Measurements from ENCODE around the gene NUTF2. TPM values are rescaled to one million over a fixed set of nuclear protein-coding genes. Genes with fewer than 3 reads are reported as not detected.
"Not testable (repeated sequence)": the region's sequence is repeated elsewhere in the genome, so short reads cannot be mapped to it uniquely, and the experiment has no call there.

Gene NUTF2
- total RNA-seq, 1 donor from 2014 or later, result 59.2 TPM

DNA sequence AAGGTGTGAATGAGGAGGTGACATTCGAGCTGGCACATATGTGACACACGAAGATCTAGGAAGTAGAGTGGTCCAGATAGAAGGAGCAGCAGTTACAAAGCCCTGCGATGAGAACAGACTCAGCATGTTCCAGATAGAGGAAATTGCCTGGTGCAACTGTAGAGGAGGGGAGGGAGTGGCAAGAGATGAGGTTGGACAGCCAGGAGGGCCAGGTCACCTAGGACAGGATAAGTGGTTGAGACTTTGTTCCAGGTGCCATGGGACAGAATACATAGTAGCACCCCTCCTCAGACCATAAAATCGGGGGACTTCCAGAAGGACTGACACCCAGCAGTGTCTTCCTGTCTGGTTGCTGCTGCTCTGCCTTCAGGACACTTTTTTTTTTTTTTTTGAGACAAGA, 11.8 kb downstream of the NUTF2 start:
- ATAC-seq (no peak), DNase-seq (ENCODE audit: low spot score) (no peak)
- intact Hi-C loops (cut with DNase I), result no loop called here

GRCh38 chr16:67860589-67861398, 14.1 kb downstream of the NUTF2 start:
- DNase-seq (ENCODE audit: low spot score), result no peak
- ATAC-seq, result no peak
- intact Hi-C loops (cut with DNase I), result no loop called here

- intact Hi-C loops (cut with DNase I), result no loop called here
- ATAC-seq, result no peak
- DNase-seq (ENCODE audit: low spot score), result no peak
Measured at GRCh38 chr16:67861877-67862276, 15.1 kb downstream of the NUTF2 start.

DNA sequence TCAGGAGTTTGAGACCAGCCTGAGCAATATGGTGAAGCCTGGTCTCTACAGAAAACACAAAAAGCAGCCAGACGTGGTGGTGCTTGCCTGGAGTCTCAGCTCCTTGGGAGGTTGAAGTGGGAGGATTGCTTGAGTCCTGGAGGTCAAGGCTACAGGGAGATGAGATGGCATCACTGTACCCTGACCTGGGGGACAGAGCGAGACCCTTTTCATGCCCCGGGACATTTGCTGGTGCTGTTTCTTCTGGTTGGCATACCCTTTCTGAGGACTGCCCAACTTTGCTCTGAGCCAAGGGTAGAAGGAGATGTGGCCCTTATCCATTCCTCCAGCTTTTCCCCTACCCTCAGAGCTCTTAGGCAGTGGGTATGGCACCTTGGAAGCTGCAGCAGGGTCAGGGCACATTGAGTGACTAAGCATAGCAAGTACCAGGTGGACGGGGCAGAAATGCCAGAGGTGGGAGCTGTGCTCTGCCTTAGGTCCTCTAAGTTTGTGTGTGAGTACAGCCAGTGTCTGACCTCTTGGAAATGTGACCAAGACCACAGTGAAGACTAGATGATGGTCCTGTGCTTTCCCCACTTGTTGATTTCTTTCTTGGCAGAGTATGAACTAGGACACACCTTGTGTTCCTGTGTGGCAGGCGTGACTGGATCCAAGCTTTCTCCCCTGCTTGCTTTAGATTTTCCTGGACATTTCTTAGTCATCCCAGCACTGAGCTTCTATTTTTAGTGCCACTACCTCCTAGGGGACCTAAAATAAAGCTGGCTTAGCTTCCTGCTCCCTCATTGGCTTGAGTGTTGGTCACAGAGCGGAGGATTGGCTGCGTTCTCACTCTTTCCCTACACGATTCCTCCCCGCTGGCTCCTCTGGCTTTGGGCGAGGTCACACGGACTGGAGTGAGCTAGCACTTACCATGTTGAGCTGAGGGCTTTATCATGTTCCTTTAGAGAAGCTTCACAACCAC, 16.2 kb downstream of the NUTF2 start:
- DNase-seq (ENCODE audit: low spot score), result no peak
- ATAC-seq, result peak; percentile 88
- intact Hi-C loops (cut with DNase I), result no loop called here

DNA sequence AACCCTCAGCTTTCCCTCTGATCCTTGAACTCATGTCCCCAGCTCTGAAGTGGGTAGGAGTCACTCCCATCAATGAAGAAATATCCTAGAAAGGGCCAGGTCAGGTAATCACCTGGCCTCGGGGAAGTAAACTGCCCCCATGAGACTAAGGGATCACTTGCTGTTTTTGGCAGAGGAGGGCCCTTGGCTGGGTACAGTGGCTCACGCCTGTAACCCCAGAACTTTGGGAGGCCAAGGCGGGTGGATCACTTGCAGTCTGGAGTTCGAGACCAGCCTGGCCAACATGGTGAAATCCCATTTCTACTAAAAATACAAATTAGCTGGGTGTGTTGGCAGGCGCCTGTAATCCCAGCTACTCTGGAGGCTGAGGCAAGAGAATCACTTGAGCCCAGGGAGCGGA, 17.3 kb downstream of the NUTF2 start:
- intact Hi-C loops (cut with DNase I); ATAC-seq; DNase-seq (ENCODE audit: low spot score): not testable (repeated sequence)

GRCh38 chr16:67864594-67864993, 17.9 kb downstream of the NUTF2 start:
- DNase-seq (ENCODE audit: low spot score) (no peak), ATAC-seq (no peak)
- intact Hi-C loops (cut with DNase I), result no loop called here

GRCh38 chr16:67865318-67865717, 18.6 kb downstream of the NUTF2 start:
- peak; percentile 7 for ATAC-seq

DNA sequence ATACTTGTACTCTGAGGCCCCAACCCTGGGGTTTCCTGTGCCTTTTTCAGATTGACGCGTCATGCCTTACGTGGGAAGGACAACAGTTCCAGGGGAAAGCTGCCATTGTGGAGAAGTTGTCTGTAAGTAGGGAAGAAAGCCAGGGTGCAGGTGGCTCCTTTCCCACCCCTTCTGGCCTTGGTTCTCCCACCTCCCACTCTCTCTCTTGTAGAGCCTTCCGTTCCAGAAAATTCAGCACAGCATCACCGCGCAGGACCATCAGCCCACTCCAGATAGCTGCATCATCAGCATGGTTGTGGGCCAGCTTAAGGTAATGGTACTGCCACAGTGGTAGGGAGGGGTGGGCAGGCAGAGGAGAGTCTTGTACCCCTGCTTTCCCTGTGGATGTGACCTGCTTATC, 21.6 kb downstream of the NUTF2 start:
- DNase-seq (ENCODE audit: low spot score) (no peak), ATAC-seq (no peak)
- intact Hi-C loops (cut with DNase I), result no loop called here

More at GRCh38 chr16:67865318-67865717, 18.6 kb downstream of the NUTF2 start:
- intact Hi-C loops (cut with DNase I), result no loop called here
- no peak for DNase-seq (ENCODE audit: low spot score)

DNA sequence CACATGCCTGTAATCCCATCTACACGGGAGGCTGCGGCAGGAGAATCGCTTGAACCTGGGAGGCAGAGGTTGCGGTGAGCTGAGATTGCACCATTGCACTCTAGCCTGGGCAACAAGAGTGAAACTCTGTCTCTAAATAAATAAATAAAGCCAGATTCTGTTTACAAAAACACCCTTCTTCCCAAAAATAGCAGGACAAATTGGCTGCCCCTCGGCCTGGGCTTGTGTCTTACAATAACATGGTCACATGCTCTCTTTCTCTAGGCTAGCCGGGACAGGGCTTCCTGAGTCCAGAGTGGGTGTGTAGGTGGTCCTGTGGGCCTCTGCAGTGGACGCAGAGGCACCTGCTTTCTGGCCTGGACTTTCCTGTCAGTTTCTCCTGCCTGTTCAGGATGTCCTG, 22.9 kb downstream of the NUTF2 start:
- ATAC-seq, result no peak
- intact Hi-C loops (cut with DNase I), result no loop called here
- no peak for DNase-seq (ENCODE audit: low spot score)

- ATAC-seq (no peak), DNase-seq (ENCODE audit: low spot score) (no peak)
- intact Hi-C loops (cut with DNase I), result no loop called here
Measured at GRCh38 chr16:67871256-67871655, 24.5 kb downstream of the NUTF2 start.

GRCh38 chr16:67872131-67872630, 25.4 kb downstream of the NUTF2 start:
- intact Hi-C loops (cut with DNase I), result no loop called here
- ATAC-seq, result peak; percentile 5
- DNase-seq (ENCODE audit: low spot score), result no peak

GRCh38 chr16:67872631-67873434, 26.1 kb downstream of the NUTF2 start, which contains the start of gene EDC4:
EDC4 (plus strand) TSS chr16:67873052; CDS start chr16:67873262, 210 bp downstream.
- peak; percentile 88 for DNase-seq (ENCODE audit: low spot score)
- ATAC-seq, result peak; percentile 89
- intact Hi-C loops (cut with DNase I), result no loop called here

GRCh38 chr16:67873435-67874370, 27.0 kb downstream of the NUTF2 start:
- intact Hi-C loops (cut with DNase I), result no loop called here
- ATAC-seq, result peak; percentile 6
- DNase-seq (ENCODE audit: low spot score), result no peak

- DNase-seq (ENCODE audit: low spot score), result no peak
- intact Hi-C loops (cut with DNase I), result no loop called here
- no peak for ATAC-seq
Measured at GRCh38 chr16:67874372-67874771, 27.6 kb downstream of the NUTF2 start.

DNA sequence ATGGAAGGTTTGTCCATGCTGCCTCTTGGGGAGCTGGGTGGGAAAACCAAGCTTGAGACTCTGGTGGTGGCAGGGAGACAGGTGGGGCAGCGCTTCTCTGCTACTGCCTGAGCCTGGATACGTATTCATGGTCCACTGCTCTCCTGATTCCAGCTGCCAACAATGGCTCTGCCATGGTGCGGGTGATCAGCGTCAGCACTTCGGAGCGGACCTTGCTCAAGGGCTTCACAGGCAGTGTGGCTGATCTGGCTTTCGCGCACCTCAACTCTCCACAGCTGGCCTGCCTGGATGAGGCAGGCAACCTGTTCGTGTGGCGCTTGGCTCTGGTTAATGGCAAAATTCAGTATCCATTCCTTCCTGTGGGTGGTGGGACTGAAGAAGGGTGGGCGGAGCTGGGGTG, 30.3 kb downstream of the NUTF2 start:
- intact Hi-C loops (cut with DNase I), result no loop called here
- ATAC-seq (no peak), DNase-seq (ENCODE audit: low spot score) (no peak)

GRCh38 chr16:67878232-67878631, 31.5 kb downstream of the NUTF2 start:
- ATAC-seq (no peak), DNase-seq (ENCODE audit: low spot score) (no peak)
- intact Hi-C loops (cut with DNase I), result no loop called here

GRCh38 chr16:67878846-67879245, 32.1 kb downstream of the NUTF2 start:
- DNase-seq (ENCODE audit: low spot score) (no peak), ATAC-seq (no peak)
- intact Hi-C loops (cut with DNase I), result no loop called here

GRCh38 chr16:67879462-67879861, 32.7 kb downstream of the NUTF2 start:
- intact Hi-C loops (cut with DNase I), result no loop called here
- ATAC-seq (no peak), DNase-seq (ENCODE audit: low spot score) (no peak)

Data from sciatic nerve (tissue), 2 donors.